K562 (cell line): ENCODE results near the gene MB21D2. TPM values are rescaled to one million over a fixed set of nuclear protein-coding genes. Genes with fewer than 3 reads are reported as not detected.

Source experiments
- ATAC-seq: fragments of 200-7000 bp; cut with Tn5 transposase; 3 replicates; pipeline ENCODE4 v1.9.1; 2020; ENCODE audit warnings: moderate library complexity
- BruUV-seq: library from RNA; stranded (reverse); fragments of 400-500 nt; replicated peaks from 2 replicates; lab custom pipeline; 2021; lab: Mats Ljungman, UMichigan
- CTCF ChIA-PET: fragments of 300-600 bp; formaldehyde crosslinking; extraction: SDS; loops from one replicate; lab custom pipeline; 2021; ENCODE audit warnings: low intra/inter-chr PET ratio; lab: Yijun Ruan, JAX
- POLR2A ChIA-PET: fragments of 300-600, 350-650 bp; sonication (Branson Sonifier 250); formaldehyde crosslinking; extraction: SDS; loops from one replicate; lab custom pipeline; 2021; ENCODE audit warnings: antibody characterized with exemption, inconsistent platforms; lab: Yijun Ruan, JAX
- DNase-seq, 4 experiments: peaks; one replicate each; pipeline versions ENCODE4 v3.0.0 to v3.0.0-alpha.2; 2011 to 2018; ENCODE audit warnings: low spot score in 3 of 4, mixed read lengths in 3 of 4; ENCODE audit errors: extremely low read depth in 1 of 4
- FAIRE-seq: peaks from 2 replicates; lab custom pipeline; 2011; peaks lifted over from hg19 to GRCh38; lab: Jason Lieb, UNC
- H2AFZ ChIP-seq: 2 replicates; pipeline ENCODE4 v1.6.0; 2011; ENCODE audit warnings: low read depth, low read length, control low read depth, inconsistent platforms
- H3K27ac ChIP-seq: fragments of 200-600 bp; 3 replicates; pipeline ENCODE4 v1.8.0; 2011; ENCODE audit warnings: low read depth, mild to moderate bottlenecking, control low read depth, inconsistent platforms, low read length, moderate library complexity, mixed read lengths; ENCODE audit errors: extremely low read depth
- H3K27me3 ChIP-seq, 2 experiments: fragments of 300-600 bp in 1 of 2; 2 replicates in 1 of 2; 3 replicates in 1 of 2; pipeline versions ENCODE4 v1.6.0 to v1.8.0; 2011; ENCODE audit warnings: inconsistent platforms in 2 of 2, low read length in 2 of 2, mild to moderate bottlenecking in 1 of 2, mixed read lengths in 1 of 2, moderate library complexity in 1 of 2; ENCODE audit not compliant: control insufficient read depth in 2 of 2, insufficient read depth in 2 of 2
- H3K36me3 ChIP-seq: fragments of 300-600 bp; 3 replicates; pipeline ENCODE4 v1.8.0; 2011; ENCODE audit warnings: mild to moderate bottlenecking, low read length, inconsistent platforms; ENCODE audit not compliant: control insufficient read depth, insufficient read depth
- H3K4me1 ChIP-seq, 2 experiments: fragments of 200-600 bp in 1 of 2; replicated peaks in 1 of 2; 2 replicates in 1 of 2; 3 replicates in 1 of 2; pipeline versions ENCODE4 v1.5.1 to v1.8.0; 2011; ENCODE audit warnings: inconsistent platforms in 2 of 2, low read length in 2 of 2, mild to moderate bottlenecking in 1 of 2, mixed read lengths in 1 of 2, moderate library complexity in 1 of 2; ENCODE audit not compliant: control insufficient read depth in 2 of 2, insufficient read depth in 2 of 2
- H3K4me2 ChIP-seq: 2 replicates; pipeline ENCODE4 v1.6.1; 2011; ENCODE audit warnings: low read length, control low read depth, inconsistent platforms, mixed read lengths; ENCODE audit not compliant: insufficient read depth
- H3K4me3 ChIP-seq: fragments of 200-600 bp; sonication (generic), shearing (Covaris generic); 2 replicates; pipeline ENCODE4 v1.5.1; 2016; ENCODE audit warnings: control low read depth, inconsistent platforms
- H3K79me2 ChIP-seq: fragments of 200-600 bp; 3 replicates; pipeline ENCODE4 v1.8.0; 2011; ENCODE audit warnings: low read length, inconsistent platforms; ENCODE audit not compliant: control insufficient read depth, insufficient read depth
- H3K9ac ChIP-seq, 2 experiments: 2 replicates each; pipeline versions ENCODE4 v1.6.0 to v1.6.1; 2011; ENCODE audit warnings: low read depth in 2 of 2, low read length in 2 of 2, control low read depth in 1 of 2, inconsistent platforms in 1 of 2, mild to moderate bottlenecking in 1 of 2, mixed read lengths in 1 of 2; ENCODE audit not compliant: insufficient read depth in 1 of 2
- H3K9me1 ChIP-seq: one replicate; pipeline ENCODE4 v1.6.0; 2011; ENCODE audit warnings: inconsistent platforms, mild to moderate bottlenecking, low read length, moderate library complexity; ENCODE audit not compliant: control insufficient read depth, insufficient read depth
- H3K9me3 ChIP-seq: replicated peaks from 2 replicates; pipeline ENCODE4 v1.5.1; 2011; ENCODE audit warnings: low read depth, low read length, inconsistent platforms; ENCODE audit not compliant: control insufficient read depth, insufficient read depth
- H4K20me1 ChIP-seq: replicated peaks from 2 replicates; pipeline ENCODE4 v1.6.1; 2011; ENCODE audit warnings: low read length, inconsistent platforms, mixed read lengths; ENCODE audit not compliant: control insufficient read depth, insufficient read depth
- ASH1L ChIP-seq: fragments of 450-650 bp; IDR thresholded peaks from 2 replicates; pipeline ENCODE4 v1.6.1; 2018; ENCODE audit warnings: borderline replicate concordance, mild to moderate bottlenecking, low read depth; ENCODE audit not compliant: partially characterized antibody
- ETV5 ChIP-seq: sonication (generic); formaldehyde crosslinking; IDR thresholded peaks from 2 replicates; pipeline ENCODE4 v1.4.0; 2020; ENCODE audit warnings: low read depth, mild to moderate bottlenecking, missing genetic modification reagents
- HNRNPLL ChIP-seq: fragments of 200-400 bp; formaldehyde crosslinking; IDR thresholded peaks from 2 replicates; pipeline ENCODE4 v1.6.1; 2017; ENCODE audit warnings: low read length, low read depth, mild to moderate bottlenecking; ENCODE audit not compliant: poor library complexity, severe bottlenecking
- ILK ChIP-seq: fragments of 450-650 bp; IDR thresholded peaks from 2 replicates; pipeline ENCODE4 v1.6.1; 2016; ENCODE audit warnings: missing genetic modification characterization, low read depth, mild to moderate bottlenecking, missing compliant biosample characterization, moderate library complexity, borderline replicate concordance
- NEUROD1 ChIP-seq: fragments of 150-350 bp; IDR thresholded peaks from 2 replicates; pipeline ENCODE4 v1.6.1; 2014; ENCODE audit warnings: borderline replicate concordance, low read length, low read depth; ENCODE audit not compliant: partially characterized antibody
- RB1 ChIP-seq: fragments of 450-650 bp; IDR thresholded peaks from 2 replicates; pipeline ENCODE4 v1.6.1; 2017; ENCODE audit warnings: low read depth, mild to moderate bottlenecking
- RFX7 ChIP-seq: fragments of 250-450 bp; sonication (Bioruptor Pico); IDR thresholded peaks from 2 replicates; pipeline ENCODE4 v1.5.1; 2021; ENCODE audit warnings: mild to moderate bottlenecking
- TCF7 ChIP-seq: sonication (generic); IDR thresholded peaks from 2 replicates; pipeline ENCODE4 v1.6.1; 2016; ENCODE audit warnings: antibody characterized with exemption, borderline replicate concordance
- TFE3 ChIP-seq: fragments of 450-650 bp; formaldehyde crosslinking; IDR thresholded peaks from 2 replicates; pipeline ENCODE4 v1.4.0; 2020; ENCODE audit warnings: mild to moderate bottlenecking, mixed read lengths
- ZNF146 ChIP-seq: IDR thresholded peaks from one replicate; pipeline ENCODE4 v1.6.1; 2018; ENCODE audit warnings: missing compliant biosample characterization; ENCODE audit not compliant: unreplicated experiment
- ZNF551 ChIP-seq: fragments of 250-450 bp; sonication (Bioruptor Pico); IDR thresholded peaks from 2 replicates; pipeline ENCODE4 v1.5.0; 2021; ENCODE audit warnings: mild to moderate bottlenecking, moderate library complexity
- WGBS: fragments of 100-300 bp; shearing (Covaris generic); methylation state at CpG from one replicate; pipeline ENCODE4 v1.1.6; 2016; ENCODE audit warnings: low coverage, mixed read lengths; ENCODE audit not compliant: insufficient coverage; ENCODE audit errors: missing lambda C conversion rate; 5-methylcytosine and 5-hydroxymethylcytosine counted together
- in situ Hi-C: fragments of 300-500 bp; cut with MboI; formaldehyde crosslinking; loops from 4 replicates; pipeline ENCODE4 v1.15.0; 2018; ENCODE audit warnings: inconsistent platforms, mixed read lengths
- intact Hi-C: fragments of 100-400 bp; cut with micrococcal nuclease; formaldehyde crosslinking; loops from 2 replicates; pipeline ENCODE4 v1.14.2; 2022
- polyA plus RNA-seq, 8 experiments: library from polyadenylated mRNA; depleted of rRNA in 4 of 8; stranded (reverse) in 5 of 8; unstranded in 3 of 8; fragments of >200 nt; fragmentation: Nextera tagmentation in 2 of 8; fragmentation: Illumina TruSeq in 1 of 8; extraction: Ambion mirVana in 2 of 8; extraction: Trizol in 1 of 8; gene quantifications; 2 replicates each; pipeline versions ENCODE4 v1.2.1 to v1.2.3, GENCODE V29; 2011 to 2014; ENCODE audit warnings: inconsistent platforms in 1 of 8, missing spikeins in 1 of 8
- total RNA-seq, 7 experiments: library from RNA; depleted of rRNA in 6 of 7; stranded (reverse); fragments of >200 nt in 6 of 7; fragmentation: Illumina TruSeq in 2 of 7; extraction: Trizol in 2 of 7; gene quantifications; 2 replicates each; pipeline versions ENCODE4 v1.2.1 to v1.2.3, GENCODE V29; 2011 to 2021; ENCODE audit warnings: low replicate concordance in 1 of 7

MB21D2 gene
- total and polyA plus RNA-seq, 9 of the 15 experiments (the other 6 are each of a cell fraction or from before 2014, with no cell fraction given), result 0.01 TPM; not detected in 8

GRCh38 chr3:192840143-192840836, 77.4 kb downstream of the MB21D2 start (continued):
- TF ChIP-seq RFX7 (CRISPR knock-in tag) (no peak), TCF7 (no peak), TFE3 (CRISPR knock-in tag) (no peak), ETV5 (CRISPR knock-in tag) (no peak), HNRNPLL (no peak)
- TF ChIP-seq, all 486 proteins: peak for 0

- CTCF ChIA-PET, result no interaction called here
- no peak for FAIRE-seq
- H3K4me1 ChIP-seq, result no peaks in the 10 kb centered on the region
- H3K79me2 ChIP-seq, result no peaks in the 10 kb centered on the region
- BruUV-seq, result no TSS peak
- H3K27me3 ChIP-seq, result no peaks in the 10 kb centered on the region
- no peak overlapping the region for H3K27ac ChIP-seq
- no peak overlapping the region for H3K9ac ChIP-seq
- no peaks in the 10 kb centered on the region for H3K9me1 ChIP-seq
- no peak overlapping the region for H3K4me2 ChIP-seq
- POLR2A ChIA-PET, result interaction anchor here (0.6 to 0.7 kb wide), 2 partner anchors 725 to 726 kb away, joined by 3 read pairs; no protein-coding TSS in a partner anchor
- intact Hi-C loops, result no loop called here
- no peak overlapping the region for H2AFZ ChIP-seq
- H3K9me3 ChIP-seq, result no peaks in the 10 kb centered on the region
- no peak for ATAC-seq
- no peak for DNase-seq
- in situ Hi-C loops, result no loop called here
- no peaks in the 10 kb centered on the region for H4K20me1 ChIP-seq
- no peak overlapping the region for H3K4me3 ChIP-seq
- no peaks in the 10 kb centered on the region for H3K36me3 ChIP-seq
- 0% methylated on average over 7 of the region's 7 CpGs for WGBS
- TF ChIP-seq ILK (no peak), ZNF551 (no peak), NEUROD1 (no peak), ZNF146 (CRISPR knock-in tag) (no peak), RB1 (no peak), ASH1L (no peak)
Observed at GRCh38 chr3:192835818-192836815, 81.5 kb downstream of the MB21D2 start.
